Natural killer cell (primary cell): ENCODE results near the gene RHEX. TPM values are rescaled to one million over a fixed set of nuclear protein-coding genes. Genes with fewer than 3 reads are reported as not detected.
"Not testable (repeated sequence)": the region's sequence is repeated elsewhere in the genome, so short reads cannot be mapped to it uniquely, and the experiment has no call there.

Experiments
- ATAC-seq, 3 donors: fragments of 150-1000 bp in 2 of 3; fragments of 200-7000 bp in 1 of 3; cut with Tn5 transposase; 1 replicate in 1 of 3; 2 replicates in 2 of 3; pipeline ENCODE4 v1.10.0; 2021; ENCODE audit warnings: mild to moderate bottlenecking in 2 of 3, moderate library complexity in 2 of 3
- DNase-seq, 2 donors: peaks; one replicate each; pipeline versions ENCODE4 v3.0.0 to v3.0.0-alpha.2; 2013 to 2021; ENCODE audit warnings: mixed read lengths in 1 of 2
- H3K27ac ChIP-seq: one replicate; pipeline ENCODE4 v1.5.1; 2013; ENCODE audit warnings: mild to moderate bottlenecking, low read length
- H3K27me3 ChIP-seq: one replicate; pipeline ENCODE4 v1.6.1; 2013; ENCODE audit warnings: low read length; ENCODE audit not compliant: control insufficient read depth, insufficient read depth
- H3K36me3 ChIP-seq: one replicate; pipeline ENCODE4 v1.6.1; 2013; ENCODE audit warnings: low read length; ENCODE audit not compliant: control insufficient read depth, insufficient read depth
- H3K4me1 ChIP-seq: one replicate; pipeline ENCODE4 v1.6.1; 2013; ENCODE audit warnings: low read length; ENCODE audit not compliant: control insufficient read depth, insufficient read depth
- H3K4me3 ChIP-seq: one replicate; pipeline ENCODE4 v1.5.1; 2013; ENCODE audit warnings: low read length
- H3K9me3 ChIP-seq: one replicate; pipeline ENCODE4 v1.6.1; 2013; ENCODE audit warnings: low read length; ENCODE audit not compliant: control insufficient read depth, insufficient read depth
- H3K27ac Mint-ChIP-seq, 2 donors: one replicate each; pipeline ENCODE4 v1.8.0; 2022; ENCODE audit warnings: mild to moderate bottlenecking in 2 of 2, mixed read lengths in 2 of 2, moderate library complexity in 1 of 2
- H3K27me3 Mint-ChIP-seq, 2 donors: one replicate each; pipeline ENCODE4 v1.8.0; 2022; ENCODE audit warnings: low read depth in 2 of 2, mixed read lengths in 2 of 2
- H3K36me3 Mint-ChIP-seq: one replicate; pipeline ENCODE4 v1.8.0; 2022; ENCODE audit warnings: mixed read lengths
- H3K4me1 Mint-ChIP-seq, 2 donors: one replicate each; pipeline ENCODE4 v1.8.0; 2022; ENCODE audit warnings: mixed read lengths in 2 of 2
- H3K4me3 Mint-ChIP-seq: one replicate; pipeline ENCODE4 v1.8.0; 2022; ENCODE audit warnings: mild to moderate bottlenecking, moderate library complexity, mixed read lengths
- H3K9me3 Mint-ChIP-seq, 2 donors: one replicate each; pipeline ENCODE4 v1.8.0; 2022; ENCODE audit warnings: mixed read lengths in 2 of 2
- WGBS: methylation state at CpG from one replicate; pipeline ENCODE4 v1.1.7; 2013; ENCODE audit warnings: missing lambda C conversion rate; ENCODE audit not compliant: insufficient coverage; 5-methylcytosine and 5-hydroxymethylcytosine counted together
- intact Hi-C: fragments of 100-400 bp; cut with micrococcal nuclease; formaldehyde crosslinking; loops from one replicate; pipeline ENCODE4 v1.14.2; 2022
- total RNA-seq, 4 donors: library from RNA; stranded (reverse); fragments of 120-200 nt in 1 of 4; gene quantifications; one replicate each; pipeline versions ENCODE4 v1.2.3 to v1.2.4, GENCODE V29; 2013 to 2022
- TF ChIP-seq, protein P1 (sequence below): fragments of 200-600 bp; IDR thresholded peaks from one replicate; pipeline ENCODE4 v1.8.0; 2022; ENCODE audit warnings: antibody characterized with exemption

The RHEX gene
- total RNA-seq, 3 donors from 2014 or later (not counting 1 experiment from before 2014, with no cell fraction given), result 0.24 to 21.3 TPM; not detected in 1

DNA sequence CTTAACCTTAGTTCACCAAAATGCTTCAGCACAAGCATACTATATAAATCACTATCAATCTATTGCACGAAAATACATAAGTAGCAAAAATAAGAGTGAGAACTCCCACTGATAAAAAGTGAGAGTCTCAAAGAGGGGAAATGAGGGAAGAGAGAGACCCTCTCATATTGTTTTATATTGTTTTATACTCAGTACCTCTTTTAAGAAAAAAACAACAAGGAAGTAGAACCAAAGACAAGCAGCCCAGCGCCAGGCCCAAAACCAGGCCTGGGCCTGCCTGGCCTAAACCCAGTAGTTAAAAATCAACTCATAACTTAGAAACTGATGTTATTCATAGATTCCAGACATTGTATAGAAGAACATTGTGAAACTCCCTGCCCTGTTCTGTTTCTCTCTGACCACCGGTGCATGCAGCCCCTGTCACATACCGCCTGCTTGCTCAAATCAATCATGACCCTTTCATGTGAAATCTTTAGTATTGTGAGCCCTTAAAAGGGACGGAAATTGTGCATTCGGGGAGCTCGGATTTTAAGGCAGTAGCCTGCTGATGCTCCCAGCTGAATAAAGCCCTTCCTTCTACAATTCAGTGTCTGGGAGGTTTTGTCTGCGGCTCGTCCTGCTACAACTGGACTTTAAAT is 5.4 kb downstream of the RHEX start:
- H3K27ac Mint-ChIP-seq, H3K4me3 ChIP-seq, H3K9me3 Mint-ChIP-seq, ATAC-seq, H3K36me3 ChIP-seq, H3K27me3 ChIP-seq, H3K4me1 ChIP-seq, intact Hi-C loops, H3K27me3 Mint-ChIP-seq, H3K36me3 Mint-ChIP-seq, H3K4me3 Mint-ChIP-seq, DNase-seq, H3K27ac ChIP-seq, H3K9me3 ChIP-seq, H3K4me1 Mint-ChIP-seq: not testable (repeated sequence)
- WGBS, result 93% methylated on average over 5 of the region's 9 CpGs

DNA sequence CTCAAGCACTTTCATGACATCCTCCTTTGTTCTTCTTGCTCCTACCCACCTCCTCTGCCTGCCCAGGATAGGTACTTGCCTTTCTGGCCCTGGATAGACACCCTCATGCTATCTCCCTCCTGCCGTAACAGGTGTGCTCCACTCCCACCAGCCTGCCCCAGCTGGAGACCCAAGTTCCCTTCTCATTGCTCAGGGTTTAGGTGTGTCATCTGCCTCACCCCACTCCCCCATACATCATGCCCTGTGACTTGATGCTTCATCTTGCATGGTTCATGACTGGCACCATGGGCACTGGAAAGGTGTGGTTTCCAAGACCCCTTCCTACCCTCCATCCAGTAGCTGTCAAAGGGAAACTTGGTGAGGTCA is 5.9 kb downstream of the RHEX start:
- Histone ChIP-seq H3K4me3 (no peak overlapping the region), H3K27me3 (no peaks in the 10 kb centered on the region), H3K9me3 (no peaks in the 10 kb centered on the region), H3K4me1 (no peaks in the 10 kb centered on the region), H3K27ac (no peak overlapping the region), H3K36me3 (no peaks in the 10 kb centered on the region)
- ATAC-seq (no peak), DNase-seq (no peak)
- no peaks in the 10 kb centered on the region for H3K9me3 Mint-ChIP-seq
- intact Hi-C loops, result no loop called here
- TF ChIP-seq, protein P1, sequence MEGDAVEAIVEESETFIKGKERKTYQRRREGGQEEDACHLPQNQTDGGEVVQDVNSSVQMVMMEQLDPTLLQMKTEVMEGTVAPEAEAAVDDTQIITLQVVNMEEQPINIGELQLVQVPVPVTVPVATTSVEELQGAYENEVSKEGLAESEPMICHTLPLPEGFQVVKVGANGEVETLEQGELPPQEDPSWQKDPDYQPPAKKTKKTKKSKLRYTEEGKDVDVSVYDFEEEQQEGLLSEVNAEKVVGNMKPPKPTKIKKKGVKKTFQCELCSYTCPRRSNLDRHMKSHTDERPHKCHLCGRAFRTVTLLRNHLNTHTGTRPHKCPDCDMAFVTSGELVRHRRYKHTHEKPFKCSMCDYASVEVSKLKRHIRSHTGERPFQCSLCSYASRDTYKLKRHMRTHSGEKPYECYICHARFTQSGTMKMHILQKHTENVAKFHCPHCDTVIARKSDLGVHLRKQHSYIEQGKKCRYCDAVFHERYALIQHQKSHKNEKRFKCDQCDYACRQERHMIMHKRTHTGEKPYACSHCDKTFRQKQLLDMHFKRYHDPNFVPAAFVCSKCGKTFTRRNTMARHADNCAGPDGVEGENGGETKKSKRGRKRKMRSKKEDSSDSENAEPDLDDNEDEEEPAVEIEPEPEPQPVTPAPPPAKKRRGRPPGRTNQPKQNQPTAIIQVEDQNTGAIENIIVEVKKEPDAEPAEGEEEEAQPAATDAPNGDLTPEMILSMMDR, result no peak
- no peak overlapping the region for H3K4me3 Mint-ChIP-seq
- 96% methylated on average over 1 of the region's 1 CpG for WGBS
- H3K27me3 Mint-ChIP-seq, result no peaks in the 10 kb centered on the region
- no peak overlapping the region for H3K27ac Mint-ChIP-seq
- no peaks in the 10 kb centered on the region for H3K4me1 Mint-ChIP-seq
- H3K36me3 Mint-ChIP-seq, result no peaks in the 10 kb centered on the region

GRCh38 chr1:206059355-206059915 is 6.5 kb downstream of the RHEX start:
- no peak for DNase-seq
- no peaks in the 10 kb centered on the region for H3K4me1 Mint-ChIP-seq
- no peak overlapping the region for H3K4me3 ChIP-seq
- intact Hi-C loops, result no loop called here
- no peak overlapping the region for H3K27ac ChIP-seq
- no peaks in the 10 kb centered on the region for H3K36me3 ChIP-seq
- no peak overlapping the region for H3K4me3 Mint-ChIP-seq
- H3K27me3 Mint-ChIP-seq, result no peaks in the 10 kb centered on the region
- H3K27me3 ChIP-seq, result no peaks in the 10 kb centered on the region
- H3K4me1 ChIP-seq, result no peaks in the 10 kb centered on the region
- 77% methylated on average over 3 of the region's 3 CpGs for WGBS
- H3K36me3 Mint-ChIP-seq, result no peaks in the 10 kb centered on the region
- H3K27ac Mint-ChIP-seq, result no peak overlapping the region
- H3K9me3 ChIP-seq, result no peaks in the 10 kb centered on the region
- no peak for ATAC-seq
- TF ChIP-seq, protein P1, result no peak
- no peaks in the 10 kb centered on the region for H3K9me3 Mint-ChIP-seq

DNA sequence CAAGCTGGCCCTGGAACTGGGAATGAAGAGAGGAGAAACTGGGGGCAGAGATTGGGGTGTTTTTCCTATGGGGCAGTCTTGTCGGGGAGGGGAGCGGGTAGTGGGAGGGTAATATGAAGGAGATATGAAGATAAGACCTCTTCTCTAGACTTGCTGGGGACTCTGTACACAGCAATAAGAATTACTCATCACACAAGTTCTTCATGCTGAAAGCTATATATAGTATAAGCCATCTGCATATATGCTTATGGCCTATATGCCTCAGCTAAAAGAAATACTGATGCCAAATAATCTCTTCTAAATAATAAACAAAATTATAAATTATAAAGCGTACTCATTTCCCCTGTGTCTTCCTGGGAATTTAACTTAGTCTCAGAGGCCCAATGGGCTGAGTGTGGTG is 7.9 kb downstream of the RHEX start:
- Mint-ChIP-seq H3K9me3 (no peaks in the 10 kb centered on the region), H3K4me3 (no peak overlapping the region), H3K4me1 (no peaks in the 10 kb centered on the region), H3K36me3 (no peaks in the 10 kb centered on the region), H3K27ac (no peak overlapping the region), H3K27me3 (no peaks in the 10 kb centered on the region)
- no peaks in the 10 kb centered on the region for H3K4me1 ChIP-seq
- no peaks in the 10 kb centered on the region for H3K36me3 ChIP-seq
- no peaks in the 10 kb centered on the region for H3K27me3 ChIP-seq
- WGBS, result 100% methylated on average over 2 of the region's 3 CpGs
- DNase-seq, result no peak
- intact Hi-C loops, result no loop called here
- H3K4me3 ChIP-seq, result no peak overlapping the region
- no peak for ATAC-seq
- no peak overlapping the region for H3K27ac ChIP-seq
- no peaks in the 10 kb centered on the region for H3K9me3 ChIP-seq
- TF ChIP-seq, protein P1, result no peak
